Stimulated activated memory B cell treated with anti-CD40 and anti-IgM and Interleukin-4, amounts not matched to agents 10 μg/mL and 1 μg/mL and 100 μg/mL, for 72 hours (primary cell): Measurements from ENCODE around the gene ITGAD.
"Not testable (repeated sequence)": the region's sequence is repeated elsewhere in the genome, so short reads cannot be mapped to it uniquely, and the experiment has no call there.

Experiments used
- ATAC-seq: fragments of 150-1000 bp; cut with Tn5 transposase; 2 replicates; pipeline ENCODE4 v1.10.0; 2021
- H3K27ac Mint-ChIP-seq: one replicate; pipeline ENCODE4 v1.8.0; 2022; ENCODE audit warnings: mild to moderate bottlenecking, mixed read lengths
- H3K27me3 Mint-ChIP-seq: one replicate; pipeline ENCODE4 v1.8.0; 2022; ENCODE audit warnings: mixed read lengths
- H3K36me3 Mint-ChIP-seq: one replicate; pipeline ENCODE4 v1.8.0; 2022; ENCODE audit warnings: mixed read lengths
- H3K4me1 Mint-ChIP-seq: one replicate; pipeline ENCODE4 v1.8.0; 2022; ENCODE audit warnings: mixed read lengths
- H3K4me3 Mint-ChIP-seq: one replicate; pipeline ENCODE4 v1.8.0; 2022; ENCODE audit warnings: mild to moderate bottlenecking, moderate library complexity, mixed read lengths
- H3K9me3 Mint-ChIP-seq: one replicate; pipeline ENCODE4 v1.8.0; 2022; ENCODE audit warnings: mixed read lengths

The ITGAD gene

GRCh38 chr16:31428638-31429247 lies 35.6 kb downstream of the ITGAD start:
- peaks cover 6% of the 10 kb centered on the region for H3K4me1 Mint-ChIP-seq
- no peak overlapping the region for H3K4me3 Mint-ChIP-seq
- no peaks in the 10 kb centered on the region for H3K9me3 Mint-ChIP-seq
- H3K27me3 Mint-ChIP-seq = peaks cover 30% of the 10 kb centered on the region
- ATAC-seq = no peak
- no peak overlapping the region for H3K27ac Mint-ChIP-seq
- H3K36me3 Mint-ChIP-seq = no peaks in the 10 kb centered on the region

GRCh38 chr16:31429314-31429713 lies 36.2 kb downstream of the ITGAD start:
- H3K27ac Mint-ChIP-seq = no peak overlapping the region
- H3K27me3 Mint-ChIP-seq = peaks cover 24% of the 10 kb centered on the region
- no peak for ATAC-seq
- H3K36me3 Mint-ChIP-seq = no peaks in the 10 kb centered on the region
- peaks cover 6% of the 10 kb centered on the region for H3K4me1 Mint-ChIP-seq
- no peak overlapping the region for H3K4me3 Mint-ChIP-seq
- H3K9me3 Mint-ChIP-seq = no peaks in the 10 kb centered on the region

GRCh38 chr16:31429796-31430195 lies 36.7 kb downstream of the ITGAD start:
- peaks cover 6% of the 10 kb centered on the region for H3K4me1 Mint-ChIP-seq
- ATAC-seq = no peak

GRCh38 chr16:31430380-31431052 lies 37.4 kb downstream of the ITGAD start:
- Mint-ChIP-seq H3K4me3 (no peak overlapping the region), H3K36me3 (no peaks in the 10 kb centered on the region), H3K27me3 (peaks cover 12% of the 10 kb centered on the region), H3K4me1 (peaks cover 6% of the 10 kb centered on the region), H3K9me3 (no peaks in the 10 kb centered on the region), H3K27ac (no peak overlapping the region)
- no peak for ATAC-seq

More at GRCh38 chr16:31429796-31430195, 36.7 kb downstream of the ITGAD start:
- Mint-ChIP-seq H3K9me3 (no peaks in the 10 kb centered on the region), H3K27ac (no peak overlapping the region), H3K36me3 (no peaks in the 10 kb centered on the region), H3K27me3 (peaks cover 19% of the 10 kb centered on the region), H3K4me3 (no peak overlapping the region)

GRCh38 chr16:31435341-31436220 lies 42.4 kb downstream of the ITGAD start:
- peaks cover 19% of the 10 kb centered on the region for H3K4me1 Mint-ChIP-seq
- H3K9me3 Mint-ChIP-seq = no peaks in the 10 kb centered on the region
- no peak overlapping the region for H3K27ac Mint-ChIP-seq
- no peaks in the 10 kb centered on the region for H3K36me3 Mint-ChIP-seq
- no peak for ATAC-seq
- no peaks in the 10 kb centered on the region for H3K27me3 Mint-ChIP-seq
- H3K4me3 Mint-ChIP-seq = no peak overlapping the region

- H3K4me1 Mint-ChIP-seq = peaks cover 16% of the 10 kb centered on the region
- no peak overlapping the region for H3K27ac Mint-ChIP-seq
- no peaks in the 10 kb centered on the region for H3K27me3 Mint-ChIP-seq
- H3K9me3 Mint-ChIP-seq = no peaks in the 10 kb centered on the region
- no peak for ATAC-seq
- no peaks in the 10 kb centered on the region for H3K36me3 Mint-ChIP-seq
- H3K4me3 Mint-ChIP-seq = no peak overlapping the region
Observed at GRCh38 chr16:31436221-31437045, 43.3 kb downstream of the ITGAD start.

GRCh38 chr16:31438414-31438813 lies 45.3 kb downstream of the ITGAD start:
- no peaks in the 10 kb centered on the region for H3K27me3 Mint-ChIP-seq
- no peak for ATAC-seq

GRCh38 chr16:31439023-31439422 lies 45.9 kb downstream of the ITGAD start:
- not testable (repeated sequence) for H3K27ac Mint-ChIP-seq, H3K4me3 Mint-ChIP-seq, ATAC-seq, H3K36me3 Mint-ChIP-seq, H3K27me3 Mint-ChIP-seq, H3K9me3 Mint-ChIP-seq
- peaks cover 27% of the 10 kb centered on the region for H3K4me1 Mint-ChIP-seq

More at GRCh38 chr16:31438414-31438813, 45.3 kb downstream of the ITGAD start:
- peaks cover 27% of the 10 kb centered on the region for H3K4me1 Mint-ChIP-seq
- H3K27ac Mint-ChIP-seq = no peak overlapping the region
- no peaks in the 10 kb centered on the region for H3K9me3 Mint-ChIP-seq
- H3K4me3 Mint-ChIP-seq = no peak overlapping the region
- no peaks in the 10 kb centered on the region for H3K36me3 Mint-ChIP-seq

GRCh38 chr16:31439519-31439918 lies 46.4 kb downstream of the ITGAD start:
- no peak overlapping the region for H3K4me3 Mint-ChIP-seq
- no peaks in the 10 kb centered on the region for H3K9me3 Mint-ChIP-seq
- H3K36me3 Mint-ChIP-seq = no peaks in the 10 kb centered on the region
- ATAC-seq = no peak
- H3K27me3 Mint-ChIP-seq = no peaks in the 10 kb centered on the region
- peaks cover 27% of the 10 kb centered on the region for H3K4me1 Mint-ChIP-seq
- no peak overlapping the region for H3K27ac Mint-ChIP-seq

- ATAC-seq = no peak
- Mint-ChIP-seq H3K4me3 (no peak overlapping the region), H3K27ac (no peak overlapping the region)
Observed at GRCh38 chr16:31440516-31441184, 47.5 kb downstream of the ITGAD start.

GRCh38 chr16:31441956-31442355 lies 48.8 kb downstream of the ITGAD start:
- Mint-ChIP-seq H3K27ac (no peak overlapping the region), H3K27me3 (no peaks in the 10 kb centered on the region)

More at GRCh38 chr16:31440516-31441184, 47.5 kb downstream of the ITGAD start:
- Mint-ChIP-seq H3K9me3 (no peaks in the 10 kb centered on the region), H3K36me3 (no peaks in the 10 kb centered on the region), H3K4me1 (peaks cover 27% of the 10 kb centered on the region), H3K27me3 (no peaks in the 10 kb centered on the region)

GRCh38 chr16:31445931-31446330 lies 52.8 kb downstream of the ITGAD start:
- H3K4me1 Mint-ChIP-seq = peaks cover 21% of the 10 kb centered on the region
- not testable (repeated sequence) for H3K27ac Mint-ChIP-seq, H3K36me3 Mint-ChIP-seq

More at GRCh38 chr16:31441956-31442355, 48.8 kb downstream of the ITGAD start:
- ATAC-seq = no peak
- no peaks in the 10 kb centered on the region for H3K36me3 Mint-ChIP-seq
- peak overlapping the region; percentile 70 for H3K4me3 Mint-ChIP-seq
- H3K4me1 Mint-ChIP-seq = peaks cover 33% of the 10 kb centered on the region
- peaks cover 3% of the 10 kb centered on the region for H3K9me3 Mint-ChIP-seq

GRCh38 chr16:31451201-31451600 lies 58.1 kb downstream of the ITGAD start:
- H3K27me3 Mint-ChIP-seq = no peaks in the 10 kb centered on the region
- H3K27ac Mint-ChIP-seq = no peak overlapping the region
- no peak overlapping the region for H3K4me3 Mint-ChIP-seq
- H3K9me3 Mint-ChIP-seq = no peaks in the 10 kb centered on the region
- peaks cover 5% of the 10 kb centered on the region for H3K36me3 Mint-ChIP-seq
- H3K4me1 Mint-ChIP-seq = peaks cover 30% of the 10 kb centered on the region
- ATAC-seq = no peak

More at GRCh38 chr16:31445931-31446330, 52.8 kb downstream of the ITGAD start:
- not testable (repeated sequence) for H3K9me3 Mint-ChIP-seq, H3K4me3 Mint-ChIP-seq, ATAC-seq, H3K27me3 Mint-ChIP-seq

- H3K27ac Mint-ChIP-seq = no peak overlapping the region
- peaks cover 5% of the 10 kb centered on the region for H3K36me3 Mint-ChIP-seq
- H3K4me3 Mint-ChIP-seq = no peak overlapping the region
- ATAC-seq = peak; percentile 53
- peaks cover 33% of the 10 kb centered on the region for H3K4me1 Mint-ChIP-seq
- no peaks in the 10 kb centered on the region for H3K9me3 Mint-ChIP-seq
- H3K27me3 Mint-ChIP-seq = no peaks in the 10 kb centered on the region
Observed at GRCh38 chr16:31451681-31452351, 58.7 kb downstream of the ITGAD start.
